Urinary bladder (tissue), 4 donors: ENCODE measurements around the gene CCL4. TPM values are rescaled to one million over a fixed set of nuclear protein-coding genes. Genes with fewer than 3 reads are reported as not detected.

Experiments
- DNase-seq: peaks from one replicate; pipeline ENCODE4 v3.0.0-alpha.2; 2015; ENCODE audit errors: extremely low spot score
- H3K27ac ChIP-seq: one replicate; pipeline ENCODE4 v1.5.1; 2013; ENCODE audit warnings: low read depth, mild to moderate bottlenecking, moderate library complexity
- H3K36me3 ChIP-seq: one replicate; pipeline ENCODE4 v1.6.1; 2013; ENCODE audit warnings: mild to moderate bottlenecking, moderate library complexity; ENCODE audit not compliant: insufficient read depth
- H3K4me1 ChIP-seq: one replicate; pipeline ENCODE4 v1.6.1; 2013; ENCODE audit warnings: mild to moderate bottlenecking, moderate library complexity; ENCODE audit not compliant: insufficient read depth
- H3K4me3 ChIP-seq: one replicate; pipeline ENCODE4 v1.5.1; 2013; ENCODE audit warnings: low read depth, low read length
- WGBS: extraction: QIAGEN DNeasy Blood & Tissue Kit; methylation state at CpG from one replicate; pipeline ENCODE4 v1.1.7; 2013; 5-methylcytosine and 5-hydroxymethylcytosine counted together
- polyA plus RNA-seq: library from polyadenylated mRNA; stranded (reverse); fragments of 200-250 nt; gene quantifications from one replicate; pipeline ENCODE4 v1.2.3, GENCODE V29; 2013
- total RNA-seq: library from RNA; depleted of rRNA; stranded (reverse); fragments of >200 nt; gene quantifications from one replicate; pipeline ENCODE4 v1.2.3, GENCODE V29; 2014
- donor health status: healthy with polysubstance abuse.
- donor health status: healthy.

Gene CCL4
- total and polyA plus RNA-seq, 2 donors = 2.4 to 3.1 TPM

GRCh38 chr17:36130346-36130745 lies 26.7 kb downstream of the CCL4 start:
- Histone ChIP-seq H3K4me3 (no peak overlapping the region), H3K27ac (no peak overlapping the region), H3K36me3 (no peaks in the 10 kb centered on the region), H3K4me1 (no peaks in the 10 kb centered on the region)
- WGBS = 59% methylated on average over 5 of the region's 5 CpGs
- DNase-seq = no peak

GRCh38 chr17:36131421-36131820 lies 27.8 kb downstream of the CCL4 start:
- WGBS = 50% methylated on average over 2 of the region's 2 CpGs
- Histone ChIP-seq H3K36me3 (no peaks in the 10 kb centered on the region), H3K27ac (no peak overlapping the region)

GRCh38 chr17:36131931-36132330 lies 28.3 kb downstream of the CCL4 start:
- H3K4me3 ChIP-seq = no peak overlapping the region
- 84% methylated on average over 3 of the region's 3 CpGs for WGBS
- H3K4me1 ChIP-seq = no peaks in the 10 kb centered on the region
- DNase-seq = no peak
- H3K36me3 ChIP-seq = no peaks in the 10 kb centered on the region
- no peak overlapping the region for H3K27ac ChIP-seq

More at GRCh38 chr17:36131421-36131820, 27.8 kb downstream of the CCL4 start:
- H3K4me3 ChIP-seq = no peak overlapping the region
- no peaks in the 10 kb centered on the region for H3K4me1 ChIP-seq
- DNase-seq = no peak

DNA sequence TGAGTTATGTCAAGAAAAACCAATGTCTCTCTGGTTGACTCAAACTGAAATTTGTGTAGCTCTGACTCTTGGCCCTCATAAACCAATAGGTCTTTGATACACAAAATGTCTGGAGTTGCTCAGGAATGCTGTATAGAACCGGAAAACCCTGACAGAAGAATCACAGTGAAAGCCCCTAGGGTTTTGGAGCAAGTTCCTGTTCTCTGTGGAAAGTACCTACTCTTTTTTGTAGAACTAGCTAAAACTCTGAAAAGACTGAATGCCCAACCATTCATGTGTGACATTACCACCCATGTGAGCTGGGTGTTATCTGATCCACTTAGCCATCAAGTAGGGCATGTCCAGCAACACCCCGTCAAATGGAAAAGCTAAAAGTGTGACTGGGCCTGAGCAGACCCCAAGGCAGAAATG lies 28.8 kb downstream of the CCL4 start:
- H3K4me3 ChIP-seq = no peak overlapping the region
- H3K36me3 ChIP-seq = no peaks in the 10 kb centered on the region
- no peak for DNase-seq
- 61% methylated on average over 2 of the region's 2 CpGs for WGBS
- no peaks in the 10 kb centered on the region for H3K4me1 ChIP-seq
- no peak overlapping the region for H3K27ac ChIP-seq

- DNase-seq = no peak
- H3K27ac ChIP-seq = no peak overlapping the region
- H3K36me3 ChIP-seq = no peaks in the 10 kb centered on the region
- WGBS = 54% methylated on average over 4 of the region's 4 CpGs
- H3K4me1 ChIP-seq = no peaks in the 10 kb centered on the region
- H3K4me3 ChIP-seq = no peak overlapping the region
Observed at GRCh38 chr17:36133602-36134236, 30.1 kb downstream of the CCL4 start.

DNA sequence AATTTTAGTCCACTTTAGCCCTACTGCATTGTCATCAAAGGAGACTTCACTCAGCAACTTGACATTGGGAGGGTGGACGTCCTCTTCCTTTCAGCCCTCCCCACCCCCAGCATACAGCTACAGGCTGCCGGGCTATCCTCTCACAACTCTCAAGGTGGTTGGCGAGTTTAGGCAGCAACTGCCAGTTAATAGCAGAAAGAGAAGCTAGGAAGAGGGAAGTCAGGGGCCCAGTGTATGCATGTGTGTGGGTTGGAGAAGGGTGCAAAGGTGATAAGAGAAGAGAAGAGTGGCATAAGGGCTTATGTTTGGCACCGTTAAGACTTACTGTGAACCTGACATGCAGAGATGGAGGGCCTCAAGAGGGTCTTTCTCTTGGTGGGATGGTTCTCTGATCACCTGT lies 31.8 kb downstream of the CCL4 start:
- Histone ChIP-seq H3K4me3 (no peak overlapping the region), H3K4me1 (no peaks in the 10 kb centered on the region), H3K27ac (no peak overlapping the region), H3K36me3 (no peaks in the 10 kb centered on the region)
- no peak for DNase-seq
- 75% methylated on average over 4 of the region's 4 CpGs for WGBS

DNA sequence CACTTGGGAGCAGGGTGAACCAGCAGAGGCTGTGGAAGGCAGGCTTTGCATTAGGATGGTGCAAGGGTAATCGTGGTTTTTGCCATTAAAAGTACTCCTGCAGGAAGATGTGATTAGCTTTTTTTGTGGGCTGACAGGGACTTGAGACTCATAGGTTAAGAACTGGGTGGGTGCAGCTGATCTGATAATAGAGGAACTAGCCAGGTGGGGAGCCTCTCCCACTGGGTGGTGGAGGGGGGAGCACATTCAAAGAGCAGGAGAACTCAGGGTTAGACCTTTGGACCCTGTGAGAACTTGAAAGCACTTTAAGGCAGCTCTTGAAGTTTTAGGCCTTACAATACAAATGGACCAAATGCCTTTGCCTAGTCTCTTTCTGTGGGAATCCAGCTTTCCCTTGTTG lies 32.4 kb downstream of the CCL4 start:
- H3K4me3 ChIP-seq = no peak overlapping the region
- no peaks in the 10 kb centered on the region for H3K4me1 ChIP-seq
- WGBS = 70% methylated on average over 1 of the region's 1 CpG
- no peaks in the 10 kb centered on the region for H3K36me3 ChIP-seq
- H3K27ac ChIP-seq = no peak overlapping the region
- DNase-seq = no peak

DNA sequence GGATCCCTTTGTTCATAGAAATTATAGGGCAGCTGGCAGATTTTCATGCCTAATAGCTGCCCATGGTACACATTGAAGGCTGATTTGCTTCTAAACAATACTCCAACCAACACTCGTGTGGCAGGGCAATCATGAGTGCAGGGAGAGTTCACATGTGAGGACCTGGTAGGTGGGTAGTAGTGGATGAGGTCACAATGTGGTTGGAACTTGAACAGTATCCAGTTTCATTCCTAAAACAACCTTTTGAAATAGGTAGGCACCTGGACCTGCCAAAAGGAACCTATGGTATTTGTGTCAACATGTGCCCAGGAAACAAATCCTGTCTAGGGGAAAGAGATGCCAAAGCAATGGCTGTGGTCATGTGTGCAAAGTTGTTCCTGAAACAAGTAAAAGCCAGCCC lies 32.8 kb downstream of the CCL4 start:
- H3K36me3 ChIP-seq = no peaks in the 10 kb centered on the region
- no peak overlapping the region for H3K4me3 ChIP-seq
- no peak overlapping the region for H3K27ac ChIP-seq
- H3K4me1 ChIP-seq = no peaks in the 10 kb centered on the region
- DNase-seq = no peak
- WGBS = 64% methylated on average over 1 of the region's 1 CpG

GRCh38 chr17:36142235-36142634 lies 38.6 kb downstream of the CCL4 start:
- H3K36me3 ChIP-seq = no peaks in the 10 kb centered on the region

GRCh38 chr17:36142806-36143205 lies 39.2 kb downstream of the CCL4 start:
- Histone ChIP-seq H3K27ac (no peak overlapping the region), H3K4me1 (no peaks in the 10 kb centered on the region), H3K36me3 (no peaks in the 10 kb centered on the region), H3K4me3 (no peak overlapping the region)
- 92% methylated on average over 8 of the region's 8 CpGs for WGBS
- no peak for DNase-seq

More at GRCh38 chr17:36142235-36142634, 38.6 kb downstream of the CCL4 start:
- no peak overlapping the region for H3K27ac ChIP-seq
- no peaks in the 10 kb centered on the region for H3K4me1 ChIP-seq
- no peak overlapping the region for H3K4me3 ChIP-seq
- DNase-seq = no peak

DNA sequence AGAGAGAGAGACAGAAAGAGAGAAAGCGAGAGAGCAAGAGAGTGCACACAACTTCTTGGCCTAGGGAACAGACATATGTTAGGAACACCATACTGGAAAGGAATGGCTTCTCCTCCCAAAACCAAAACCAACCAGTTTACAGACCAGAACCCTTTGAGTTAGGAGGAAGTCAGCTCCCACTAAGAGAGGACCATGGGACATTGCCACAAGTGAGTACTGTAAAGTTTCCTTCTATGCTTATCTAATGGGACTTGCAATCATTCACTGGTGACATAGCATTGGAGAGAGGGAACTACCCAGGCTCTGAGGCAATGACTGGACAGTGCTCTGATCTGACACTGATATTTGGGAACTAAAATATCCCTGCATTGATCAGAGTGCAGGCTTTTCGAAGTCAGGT lies 40.4 kb downstream of the CCL4 start:
- no peak for DNase-seq
- H3K27ac ChIP-seq = no peak overlapping the region
- H3K4me1 ChIP-seq = no peaks in the 10 kb centered on the region
- WGBS = 95% methylated on average over 2 of the region's 2 CpGs
- H3K36me3 ChIP-seq = no peaks in the 10 kb centered on the region
- no peak overlapping the region for H3K4me3 ChIP-seq

DNA sequence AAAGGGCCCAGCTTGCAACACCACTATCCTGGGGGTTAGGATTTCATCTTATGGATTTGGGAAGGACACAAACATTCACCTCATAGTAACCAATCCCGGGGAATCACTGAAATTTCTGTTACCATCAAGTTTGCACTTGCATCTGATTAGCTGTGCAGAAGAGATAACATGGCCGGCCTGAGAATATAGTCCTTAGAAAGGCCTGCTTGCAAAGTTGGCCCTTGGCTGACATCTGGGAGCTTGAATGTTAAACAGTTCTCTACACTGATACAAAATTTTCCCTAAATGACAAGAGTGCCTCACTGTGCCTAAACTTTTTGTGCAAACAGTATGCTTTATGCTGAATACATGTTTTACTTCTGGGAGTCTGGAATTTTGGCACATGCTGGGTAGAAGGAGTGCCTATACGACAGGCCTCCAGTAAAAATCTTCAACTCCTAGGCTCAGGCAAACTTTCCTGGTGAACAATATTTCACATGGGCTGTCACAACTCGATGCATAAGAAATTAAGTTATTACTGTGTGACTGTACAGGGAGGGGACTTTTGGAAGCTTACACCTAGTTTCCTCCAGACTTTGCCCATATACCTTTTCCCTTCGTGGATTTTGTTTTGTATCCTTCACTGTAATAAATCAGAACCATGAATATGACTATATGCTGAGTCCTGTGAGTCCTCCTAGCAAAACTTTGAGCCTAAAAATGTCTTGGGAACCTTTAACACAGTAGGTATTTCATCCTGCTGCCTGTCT lies 41.5 kb downstream of the CCL4 start:
- DNase-seq = no peak
- Histone ChIP-seq H3K4me1 (no peaks in the 10 kb centered on the region), H3K27ac (no peak overlapping the region), H3K4me3 (no peak overlapping the region), H3K36me3 (no peaks in the 10 kb centered on the region)
- WGBS = 71% methylated on average over 5 of the region's 5 CpGs

DNA sequence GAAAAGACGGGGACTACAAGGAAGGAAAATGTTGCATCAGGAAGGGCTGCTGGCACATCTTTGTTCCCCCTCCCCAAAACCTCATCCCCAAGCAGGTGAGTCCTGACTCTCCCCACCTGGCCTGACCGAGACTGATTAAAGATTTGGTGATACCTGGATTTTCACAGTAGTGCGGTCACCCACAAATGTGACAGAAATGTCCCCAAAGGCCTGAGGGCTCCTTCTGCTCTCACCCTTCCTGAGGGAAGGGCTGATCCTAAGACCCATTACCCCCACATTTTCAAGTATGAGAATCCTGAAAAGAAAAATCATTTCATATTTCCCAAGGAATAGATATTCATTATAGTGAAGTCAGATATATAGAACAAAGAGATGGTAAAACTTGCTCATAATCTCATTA lies 44.0 kb downstream of the CCL4 start:
- Histone ChIP-seq H3K4me1 (no peaks in the 10 kb centered on the region), H3K4me3 (no peak overlapping the region), H3K27ac (no peak overlapping the region), H3K36me3 (no peaks in the 10 kb centered on the region)
- 81% methylated on average over 3 of the region's 3 CpGs for WGBS
- DNase-seq = no peak

DNA sequence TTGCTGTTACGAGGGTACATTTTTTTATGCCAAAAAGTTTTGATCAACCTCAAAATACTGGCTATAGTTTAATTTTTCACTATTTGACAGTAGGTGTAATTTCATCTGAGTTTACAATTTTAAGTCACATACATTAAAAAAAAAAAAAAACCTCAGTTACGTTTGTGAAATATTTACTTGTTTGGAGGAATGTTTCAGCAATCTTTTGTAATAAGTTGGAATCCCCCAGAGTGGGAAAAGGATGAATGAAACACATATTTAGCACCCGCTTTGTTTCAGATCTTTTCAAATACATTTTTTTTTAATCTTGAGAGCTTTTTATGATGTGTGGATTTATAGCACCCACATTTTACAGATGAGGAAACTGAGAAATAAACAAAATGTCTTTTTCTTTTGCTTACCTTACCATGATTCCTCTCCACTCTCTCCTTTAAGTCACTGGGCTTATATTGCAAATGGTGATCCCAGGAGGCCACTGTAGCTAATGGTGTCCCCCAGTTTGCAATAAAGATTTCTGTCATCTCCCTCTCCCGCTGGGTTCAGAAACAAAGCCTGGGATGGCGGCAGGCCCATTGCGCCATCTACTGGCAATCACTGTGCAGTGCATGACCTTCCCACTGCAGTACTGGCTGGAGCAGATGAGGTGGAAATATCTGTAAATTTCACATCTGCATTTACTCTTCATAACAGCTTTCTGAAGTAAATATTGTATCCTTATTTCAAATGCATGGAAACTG lies 45.1 kb downstream of the CCL4 start:
- DNase-seq = no peak
- H3K4me3 ChIP-seq = no peak overlapping the region
- WGBS = 33% methylated on average over 6 of the region's 6 CpGs
- no peaks in the 10 kb centered on the region for H3K36me3 ChIP-seq
- no peak overlapping the region for H3K27ac ChIP-seq
- H3K4me1 ChIP-seq = no peaks in the 10 kb centered on the region
